Activated CD4-positive, CD25-positive, alpha-beta regulatory T cell (primary cell): Measurements from ENCODE around the gene MC5R.
"Not testable (repeated sequence)": the region's sequence is repeated elsewhere in the genome, so short reads cannot be mapped to it uniquely, and the experiment has no call there.

Source experiments
- DNase-seq, 4 experiments: peaks; one replicate each; lab custom pipeline; 2025; lab: John Stamatoyannopoulos, UW

Gene MC5R

DNA sequence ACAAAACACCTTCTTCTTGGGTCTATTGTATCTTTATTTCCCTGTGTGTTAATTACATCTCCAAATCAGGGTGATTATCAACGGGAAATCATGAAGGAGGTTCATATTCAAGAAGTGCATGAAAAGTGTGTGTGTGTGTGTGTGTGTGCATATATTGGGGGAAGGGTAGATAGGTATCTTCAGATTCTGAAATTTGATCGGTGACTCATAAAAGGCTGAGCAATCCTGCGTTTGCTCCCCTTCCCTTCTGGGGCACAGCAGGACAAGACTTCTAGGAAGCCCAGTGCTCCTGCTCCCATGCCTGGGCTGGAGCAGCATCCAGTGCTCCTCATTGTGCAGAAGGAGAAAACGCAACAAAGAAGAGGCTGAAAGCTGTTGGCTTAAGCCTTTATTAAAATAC is 25.8 kb downstream of the MC5R start:
- no peak for DNase-seq

DNA sequence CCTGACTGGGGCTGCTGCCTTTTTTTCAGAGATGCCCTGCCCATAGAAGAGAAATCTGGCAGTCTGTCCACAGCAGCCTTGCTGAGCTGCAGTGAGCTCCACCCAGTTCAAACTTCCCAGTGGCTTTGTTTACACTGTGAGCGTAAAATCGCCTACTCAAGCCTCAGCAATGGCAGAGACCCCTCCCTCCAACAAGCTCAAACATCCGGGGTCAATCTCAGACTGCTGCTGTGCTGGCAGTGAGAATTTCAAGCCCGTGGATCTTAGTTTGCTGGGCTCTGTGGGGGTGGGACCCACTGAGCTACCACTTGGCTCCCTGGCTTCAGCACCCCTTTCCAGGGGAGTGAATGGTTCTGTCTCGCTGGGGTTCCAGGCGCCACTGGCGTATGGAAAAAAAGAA is 38.9 kb downstream of the MC5R start:
- not testable (repeated sequence) for DNase-seq

DNA sequence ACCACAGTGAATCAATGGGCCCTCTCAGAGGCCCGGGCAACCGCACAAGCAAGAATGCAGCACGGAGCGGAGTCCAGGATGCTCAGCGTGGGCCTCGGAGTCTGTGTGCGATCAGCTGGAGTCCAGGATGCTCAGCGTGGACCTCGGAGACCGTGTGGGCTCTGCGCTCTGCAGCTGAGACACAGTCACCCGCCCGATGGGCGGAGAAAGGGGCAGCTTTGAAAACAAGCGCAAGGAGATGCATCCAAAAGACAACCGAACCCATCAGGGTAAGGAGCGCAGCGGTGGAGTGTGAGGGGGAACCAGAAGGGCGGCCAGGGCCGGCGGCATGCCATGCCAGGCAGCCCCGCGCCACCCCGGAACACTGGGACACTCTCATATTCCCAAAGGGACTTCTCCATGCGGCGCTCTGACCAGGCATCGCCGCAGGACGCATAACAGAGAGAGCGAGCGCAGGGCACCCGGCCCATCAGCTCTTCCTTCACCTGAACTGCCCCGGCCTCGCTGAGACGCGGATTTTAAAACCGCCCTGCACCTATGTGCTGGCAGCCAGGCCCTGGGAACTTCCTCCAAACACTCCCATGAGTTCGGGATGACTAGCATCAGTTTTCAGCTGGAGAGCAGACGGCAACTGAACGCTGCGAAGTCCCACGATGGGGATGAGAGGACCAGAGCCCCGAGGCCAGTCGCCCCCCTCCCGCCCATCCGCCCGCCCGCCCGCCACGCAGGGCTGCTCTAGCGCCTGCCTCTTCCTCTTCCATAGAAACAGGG is 44.7 kb downstream of the MC5R start:
- DNase-seq: no peak

DNA sequence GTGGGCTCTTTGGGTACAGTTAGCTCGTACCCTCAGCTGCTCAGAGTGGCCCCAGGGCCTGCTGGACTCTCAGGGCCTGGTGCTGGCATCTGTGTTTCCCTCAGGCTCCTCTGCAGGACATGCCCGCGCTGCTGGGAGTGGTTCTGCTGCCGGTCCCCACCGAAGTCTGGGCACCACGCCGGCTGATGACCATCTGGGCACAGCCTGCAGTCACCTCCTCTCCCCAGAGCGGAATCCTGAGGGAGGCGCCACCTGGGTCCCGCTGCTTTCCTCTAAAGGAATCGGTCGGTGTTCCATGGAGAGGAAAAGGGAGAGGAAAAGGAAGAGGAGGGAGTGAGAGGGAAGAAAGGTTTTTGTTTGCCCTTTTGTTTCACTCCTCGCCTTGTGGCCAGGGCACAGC is 47.8 kb downstream of the MC5R start:
- no peak for DNase-seq

DNA sequence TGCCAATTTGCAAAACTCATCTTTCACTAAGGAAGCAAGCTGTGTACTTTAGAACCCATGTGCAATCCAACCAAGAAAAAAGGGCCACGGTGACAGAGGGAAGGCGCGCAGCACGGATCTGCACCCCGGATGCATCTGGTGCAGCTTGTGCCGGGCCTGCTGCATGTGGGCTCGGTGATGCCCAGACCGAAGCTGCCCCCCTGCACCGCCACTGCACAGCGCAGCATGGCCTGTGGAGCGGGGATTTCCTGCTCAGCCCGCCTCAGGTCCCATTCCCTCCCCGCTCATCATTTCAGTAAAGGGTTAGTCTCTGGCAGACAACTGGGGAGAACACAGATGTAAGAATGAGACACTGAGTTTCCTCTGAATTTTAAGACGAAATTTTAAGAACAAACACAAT is 48.4 kb downstream of the MC5R start:
- DNase-seq: no peak

DNA sequence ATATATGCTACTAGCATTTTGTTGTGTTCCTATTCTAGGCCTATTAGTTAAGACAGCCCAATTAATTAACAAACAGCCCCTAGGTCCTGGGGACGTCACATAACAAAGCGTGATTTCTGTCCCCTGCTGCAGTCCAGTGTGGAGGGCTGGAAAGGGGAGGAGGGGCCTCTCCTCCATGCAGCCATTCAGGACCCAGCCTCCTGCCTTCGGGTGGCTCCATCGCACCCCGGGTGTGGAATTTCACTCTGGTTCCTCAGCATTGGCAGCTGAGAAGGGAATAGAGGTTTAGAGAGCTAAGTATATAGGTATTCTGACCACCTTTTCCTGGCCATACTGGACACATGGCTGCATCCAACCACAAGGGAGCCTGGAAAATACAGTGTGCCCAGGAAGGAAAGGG is 49.0 kb downstream of the MC5R start:
- DNase-seq: no peak

- no peak for DNase-seq
Observed at GRCh38 chr18:13874558-13874957, 50.6 kb downstream of the MC5R start.
